ENCODE measurements around the gene PTDSS2.

- no peak for TF ChIP-seq ATF1 (CRISPR knock-in tag; IDR thresholded peaks at IDR 0.05)
- TF ChIP-seq TCF7 (IDR thresholded peaks at IDR 0.05; ENCODE audit: low read depth), result no peak
- no peak for TF ChIP-seq ELF1 (CRISPR knock-in tag; IDR thresholded peaks at IDR 0.05)
- TF ChIP-seq GLI4 (CRISPR knock-in tag; IDR thresholded peaks at IDR 0.05; ENCODE audit: borderline replicate concordance), result no peak
- no peak for TF ChIP-seq DZIP1 (CRISPR knock-in tag; IDR thresholded peaks at IDR 0.05)
- TF ChIP-seq, protein P1, sequence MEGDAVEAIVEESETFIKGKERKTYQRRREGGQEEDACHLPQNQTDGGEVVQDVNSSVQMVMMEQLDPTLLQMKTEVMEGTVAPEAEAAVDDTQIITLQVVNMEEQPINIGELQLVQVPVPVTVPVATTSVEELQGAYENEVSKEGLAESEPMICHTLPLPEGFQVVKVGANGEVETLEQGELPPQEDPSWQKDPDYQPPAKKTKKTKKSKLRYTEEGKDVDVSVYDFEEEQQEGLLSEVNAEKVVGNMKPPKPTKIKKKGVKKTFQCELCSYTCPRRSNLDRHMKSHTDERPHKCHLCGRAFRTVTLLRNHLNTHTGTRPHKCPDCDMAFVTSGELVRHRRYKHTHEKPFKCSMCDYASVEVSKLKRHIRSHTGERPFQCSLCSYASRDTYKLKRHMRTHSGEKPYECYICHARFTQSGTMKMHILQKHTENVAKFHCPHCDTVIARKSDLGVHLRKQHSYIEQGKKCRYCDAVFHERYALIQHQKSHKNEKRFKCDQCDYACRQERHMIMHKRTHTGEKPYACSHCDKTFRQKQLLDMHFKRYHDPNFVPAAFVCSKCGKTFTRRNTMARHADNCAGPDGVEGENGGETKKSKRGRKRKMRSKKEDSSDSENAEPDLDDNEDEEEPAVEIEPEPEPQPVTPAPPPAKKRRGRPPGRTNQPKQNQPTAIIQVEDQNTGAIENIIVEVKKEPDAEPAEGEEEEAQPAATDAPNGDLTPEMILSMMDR (CRISPR knock-in tag; IDR thresholded peaks at IDR 0.05), result no peak
- TF ChIP-seq EZH2 (conservative IDR thresholded peaks at IDR 0.05; ENCODE audit: low read depth, low read length), result no peak
- TF ChIP-seq MTF1 (CRISPR knock-in tag; IDR thresholded peaks at IDR 0.05), result no peak
- no peak for TF ChIP-seq ZNF615 (CRISPR knock-in tag; IDR thresholded peaks at IDR 0.05; ENCODE audit: borderline replicate concordance)
- no peak for TF ChIP-seq ZNF354B (CRISPR knock-in tag; IDR thresholded peaks at IDR 0.05)
- no peak for TF ChIP-seq FOXC1 (CRISPR knock-in tag; IDR thresholded peaks at IDR 0.05; ENCODE audit: borderline replicate concordance)
- TF ChIP-seq POLR2A (IDR thresholded peaks at IDR 0.05; ENCODE audit: insufficient read depth in 1 of 2, low read depth in 2 of 2, low read length in 2 of 2), result no peak
- no peak for TF ChIP-seq ZNF629 (CRISPR knock-in tag; conservative IDR thresholded peaks at IDR 0.05)
- no peak for TF ChIP-seq ZKSCAN1 (IDR thresholded peaks at IDR 0.05; ENCODE audit: low read length)
Observed at GRCh38 chr11:455566-456147, 5.6 kb downstream of the PTDSS2 start.
